Liver (tissue), 9 donors: ENCODE measurements around the gene CDS1. TPM values are rescaled to one million over a fixed set of nuclear protein-coding genes. Genes with fewer than 3 reads are reported as not detected.

ENCODE experiments used
- DNase-seq: peaks from one replicate; pipeline ENCODE4 v3.0.0-alpha.2; 2017; ENCODE audit warnings: low spot score
- H3K27ac ChIP-seq, 2 donors: one replicate each; pipeline ENCODE4 v1.7.0; 2013; ENCODE audit warnings: inconsistent platforms in 2 of 2, low read length in 2 of 2, control low read depth in 1 of 2, low read depth in 1 of 2, mild to moderate bottlenecking in 1 of 2
- H3K27me3 ChIP-seq, 4 donors: one replicate each; pipeline versions ENCODE4 v1.6.1 to v1.7.0; 2013; ENCODE audit warnings: low read length in 3 of 4, inconsistent platforms in 1 of 4, mild to moderate bottlenecking in 1 of 4, moderate library complexity in 1 of 4; ENCODE audit not compliant: control insufficient read depth in 4 of 4, insufficient read depth in 4 of 4
- H3K36me3 ChIP-seq, 4 donors: one replicate each; pipeline versions ENCODE4 v1.6.1 to v1.7.0; 2013; ENCODE audit warnings: low read length in 3 of 4, mild to moderate bottlenecking in 3 of 4, low read depth in 1 of 4, moderate library complexity in 1 of 4; ENCODE audit not compliant: control insufficient read depth in 4 of 4, insufficient read depth in 3 of 4
- H3K4me1 ChIP-seq, 4 donors: one replicate each; pipeline versions ENCODE4 v1.6.1 to v1.7.0; 2013; ENCODE audit warnings: low read length in 3 of 4, mild to moderate bottlenecking in 3 of 4, moderate library complexity in 1 of 4; ENCODE audit not compliant: control insufficient read depth in 4 of 4, insufficient read depth in 4 of 4
- H3K4me3 ChIP-seq, 3 donors: one replicate each; pipeline versions ENCODE4 v1.6.1 to v1.7.0; 2013; ENCODE audit warnings: low read length in 3 of 3, control low read depth in 1 of 3, low read depth in 1 of 3, mild to moderate bottlenecking in 1 of 3
- H3K9ac ChIP-seq, 2 donors: one replicate each; pipeline ENCODE4 v1.7.0; 2013; ENCODE audit warnings: low read length in 2 of 2, mild to moderate bottlenecking in 2 of 2, moderate library complexity in 2 of 2, control low read depth in 1 of 2, low read depth in 1 of 2
- H3K9me3 ChIP-seq, 4 donors: one replicate each; pipeline versions ENCODE4 v1.6.1 to v1.7.0; 2013; ENCODE audit warnings: low read length in 3 of 4; ENCODE audit not compliant: control insufficient read depth in 4 of 4
- ATF3 ChIP-seq: IDR thresholded peaks from 2 replicates; pipeline ENCODE4 v1.6.1; 2016; ENCODE audit warnings: antibody characterized with exemption
- CTCF ChIP-seq: fragments of 150-350 bp; IDR thresholded peaks from 2 replicates; pipeline ENCODE4 v1.5.1; 2017; ENCODE audit warnings: improper control_type of control experiment, low read depth, low read length; ENCODE audit not compliant: missing input control
- EGR1 ChIP-seq, 2 donors: IDR thresholded peaks; 2 replicates each; pipeline ENCODE4 v1.6.1; 2016 to 2018; ENCODE audit warnings: antibody characterized with exemption in 2 of 2, low read depth in 2 of 2
- FOXA2 ChIP-seq: IDR thresholded peaks from 2 replicates; pipeline ENCODE4 v1.6.1; 2016; ENCODE audit warnings: antibody characterized with exemption
- HNF4G ChIP-seq: IDR thresholded peaks from 2 replicates; pipeline ENCODE4 v1.6.1; 2016; ENCODE audit warnings: antibody characterized with exemption
- JUND ChIP-seq, 2 donors: IDR thresholded peaks; 2 replicates each; pipeline ENCODE4 v1.6.1; 2016; ENCODE audit warnings: antibody characterized with exemption in 2 of 2
- MAX ChIP-seq: IDR thresholded peaks from 2 replicates; pipeline ENCODE4 v1.6.1; 2016; ENCODE audit warnings: antibody characterized with exemption
- NR2F2 ChIP-seq: IDR thresholded peaks from 2 replicates; pipeline ENCODE4 v1.6.1; 2016; ENCODE audit warnings: antibody characterized with exemption
- RAD21 ChIP-seq, 2 donors: IDR thresholded peaks; 2 replicates each; pipeline ENCODE4 v1.6.1; 2016; ENCODE audit warnings: antibody characterized with exemption in 2 of 2, mild to moderate bottlenecking in 2 of 2
- TAF1 ChIP-seq: conservative IDR thresholded peaks from 2 replicates; pipeline ENCODE4 v1.6.1; 2016; ENCODE audit warnings: antibody characterized with exemption, mild to moderate bottlenecking
- ZBTB33 ChIP-seq: IDR thresholded peaks from 2 replicates; pipeline ENCODE4 v1.6.1; 2016; ENCODE audit warnings: antibody characterized with exemption
- WGBS: extraction: QIAGEN DNeasy Blood & Tissue Kit; methylation state at CpG from one replicate; pipeline ENCODE4 v1.1.7; 2013; 5-methylcytosine and 5-hydroxymethylcytosine counted together
- polyA plus RNA-seq, 2 donors: library from polyadenylated mRNA; stranded (reverse) in 1 of 2; unstranded in 1 of 2; fragments of 200-250 nt in 1 of 2; fragments of >200 nt in 1 of 2; fragmentation: Nextera tagmentation in 1 of 2; extraction: Ambion mirVana in 1 of 2; gene quantifications; one replicate each; pipeline versions ENCODE4 v1.2.1 to v1.2.3, GENCODE V29; 2013 to 2015
- total RNA-seq, 2 donors: library from RNA; depleted of rRNA; stranded (reverse); fragments of >200 nt; gene quantifications; one replicate each; pipeline ENCODE4 v1.2.3, GENCODE V29; 2014
- donor health status: healthy.
- donor health status: healthy.
- donor health status: healthy.
- donor health status: healthy.
- donor health status: healthy.

CDS1 gene
- total and polyA plus RNA-seq, 4 donors: 0.56 to 3.6 (median 0.78) TPM

GRCh38 chr4:84579403-84579776 lies 3.5 kb upstream of the CDS1 start:
- Histone ChIP-seq H3K4me3 (no peak overlapping the region), H3K27me3 (peaks cover 0 to 6% (median 1%) of the 10 kb centered on the region in 4 donors), H3K9ac (no peak overlapping the region), H3K4me1 (peaks cover 4 to 21% (median 16%) of the 10 kb centered on the region in 4 donors), H3K27ac (no peak overlapping the region), H3K9me3 (no peaks in the 10 kb centered on the region), H3K36me3 (no peaks in the 10 kb centered on the region)
- no peak for TF ChIP-seq CTCF
- TF ChIP-seq RAD21 (IDR thresholded peaks at IDR 0.05): no peak
- no peak for TF ChIP-seq HNF4G
- 92% methylated on average over 4 of the region's 4 CpGs for WGBS
- no peak for DNase-seq

GRCh38 chr4:84582302-84582987 lies 482 bp upstream of the CDS1 start:
- no peak overlapping the region for H3K9ac ChIP-seq
- H3K27me3 ChIP-seq: peaks cover 0 to 6% (median 1%) of the 10 kb centered on the region in 4 donors
- no peaks in the 10 kb centered on the region for H3K9me3 ChIP-seq
- peaks cover 8 to 36% (median 31%) of the 10 kb centered on the region in 4 donors for H3K4me1 ChIP-seq
- TF ChIP-seq JUND (IDR thresholded peaks at IDR 0.05): peak in 1 of 2 donors; percentile 42
- TF ChIP-seq EGR1 (IDR thresholded peaks at IDR 0.05; ENCODE audit: low read depth in 2 of 2): peak in 1 of 2 donors; percentile 65
- TF ChIP-seq NR2F2: no peak
- TF ChIP-seq FOXA2: no peak
- no peak for TF ChIP-seq ZBTB33
- no peak for TF ChIP-seq TAF1
- no peak for TF ChIP-seq ATF3
- H3K36me3 ChIP-seq: no peaks in the 10 kb centered on the region
- H3K4me3 ChIP-seq: peak overlapping the region in 2 of 3 donors; percentile 65 to 69
- 2% methylated on average over 56 of the region's 56 CpGs for whole genome bisulfite sequencing
- peak; percentile 89 for DNase-seq
- H3K27ac ChIP-seq: no peak overlapping the region

- Histone ChIP-seq H3K9ac (no peak overlapping the region), H3K36me3 (no peaks in the 10 kb centered on the region), H3K27me3 (peaks cover 0 to 5% (median 3%) of the 10 kb centered on the region in 4 donors), H3K4me1 (peaks cover 8 to 36% (median 31%) of the 10 kb centered on the region in 4 donors), H3K9me3 (peaks cover 0 to 3% (median 2%) of the 10 kb centered on the region in 4 donors), H3K4me3 (peak overlapping the region in 2 of 3 donors; percentile 65 to 69), H3K27ac (no peak overlapping the region)
- WGBS: 24% methylated on average over 16 of the region's 16 CpGs
- TF ChIP-seq CTCF (peak; percentile 12), MAX (no peak)
- DNase-seq: no peak
These were observed 1.0 kb downstream of the CDS1 start for GRCh38 chr4:84583876-84584380.
